Epithelial cell of proximal tubule (primary cell): Measurements from ENCODE around the gene PPARA. TPM values are rescaled to one million over a fixed set of nuclear protein-coding genes. Genes with fewer than 3 reads are reported as not detected.

Experiments
- DNase-seq: peaks from one replicate; pipeline ENCODE4 v3.0.0-alpha.2; 2011; ENCODE audit warnings: low read depth
- H3K4me3 ChIP-seq: 2 replicates; pipeline ENCODE4 v1.5.1; 2011; ENCODE audit warnings: low read depth, mild to moderate bottlenecking, low read length
- total RNA-seq: library from RNA; depleted of rRNA; stranded (reverse); fragments of >200 nt; gene quantifications from 2 replicates; pipeline ENCODE4 v1.2.3, GENCODE V29; 2015
- TF ChIP-seq, protein P1 (sequence below): conservative IDR thresholded peaks from 2 replicates; pipeline ENCODE4 v1.5.1; 2012; ENCODE audit warnings: low read depth, mild to moderate bottlenecking, low read length

Gene PPARA
- total RNA-seq, 1 donor from 2014 or later = 18.5 TPM

DNA sequence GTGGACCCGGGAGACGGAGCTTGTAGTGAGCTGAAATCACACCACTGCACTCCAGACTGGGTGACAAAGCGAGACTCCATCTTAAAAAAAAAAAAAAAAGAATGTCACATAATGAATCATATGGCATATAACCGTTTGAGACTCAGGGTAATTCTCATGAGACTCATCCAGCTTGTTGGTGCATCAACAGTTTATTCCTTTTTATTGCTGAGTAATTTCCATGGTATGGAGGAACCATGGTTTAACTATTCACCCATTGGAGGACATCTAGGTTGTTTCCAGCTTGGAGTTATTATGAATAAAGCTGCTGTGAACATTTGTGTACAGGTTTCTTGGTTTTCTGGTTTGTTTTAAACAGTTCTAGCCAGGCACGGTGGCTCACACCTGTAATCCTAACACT, 25.3 kb downstream of the PPARA start:
- DNase-seq = no peak
- H3K4me3 ChIP-seq = no peak overlapping the region
- TF ChIP-seq, protein P1, sequence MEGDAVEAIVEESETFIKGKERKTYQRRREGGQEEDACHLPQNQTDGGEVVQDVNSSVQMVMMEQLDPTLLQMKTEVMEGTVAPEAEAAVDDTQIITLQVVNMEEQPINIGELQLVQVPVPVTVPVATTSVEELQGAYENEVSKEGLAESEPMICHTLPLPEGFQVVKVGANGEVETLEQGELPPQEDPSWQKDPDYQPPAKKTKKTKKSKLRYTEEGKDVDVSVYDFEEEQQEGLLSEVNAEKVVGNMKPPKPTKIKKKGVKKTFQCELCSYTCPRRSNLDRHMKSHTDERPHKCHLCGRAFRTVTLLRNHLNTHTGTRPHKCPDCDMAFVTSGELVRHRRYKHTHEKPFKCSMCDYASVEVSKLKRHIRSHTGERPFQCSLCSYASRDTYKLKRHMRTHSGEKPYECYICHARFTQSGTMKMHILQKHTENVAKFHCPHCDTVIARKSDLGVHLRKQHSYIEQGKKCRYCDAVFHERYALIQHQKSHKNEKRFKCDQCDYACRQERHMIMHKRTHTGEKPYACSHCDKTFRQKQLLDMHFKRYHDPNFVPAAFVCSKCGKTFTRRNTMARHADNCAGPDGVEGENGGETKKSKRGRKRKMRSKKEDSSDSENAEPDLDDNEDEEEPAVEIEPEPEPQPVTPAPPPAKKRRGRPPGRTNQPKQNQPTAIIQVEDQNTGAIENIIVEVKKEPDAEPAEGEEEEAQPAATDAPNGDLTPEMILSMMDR = no peak

DNA sequence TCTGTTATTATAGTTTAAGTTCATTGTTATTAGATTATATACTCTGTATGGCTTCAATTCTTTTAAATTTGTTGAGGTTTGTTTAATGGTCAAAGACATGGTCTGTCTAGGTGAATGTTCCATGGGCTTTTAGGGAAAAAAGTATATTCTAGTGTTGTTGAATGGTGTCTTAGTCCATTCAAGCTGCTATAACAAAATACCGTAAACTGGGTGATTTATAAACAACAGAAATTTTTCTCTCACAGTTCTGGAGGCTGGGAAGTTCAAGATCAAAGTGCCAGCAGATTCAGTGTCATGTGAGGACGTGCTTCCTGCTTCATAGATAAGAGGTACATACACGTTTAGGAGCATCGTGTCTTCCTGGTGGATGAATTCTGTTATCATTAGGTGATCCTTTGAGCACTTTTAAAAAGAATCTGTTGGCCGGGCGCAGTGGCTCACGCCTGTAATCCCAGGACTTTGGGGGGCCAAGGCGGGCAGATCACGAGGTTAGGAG, 26.2 kb downstream of the PPARA start:
- DNase-seq = no peak
- TF ChIP-seq, protein P1 = no peak
- no peak overlapping the region for H3K4me3 ChIP-seq

DNA sequence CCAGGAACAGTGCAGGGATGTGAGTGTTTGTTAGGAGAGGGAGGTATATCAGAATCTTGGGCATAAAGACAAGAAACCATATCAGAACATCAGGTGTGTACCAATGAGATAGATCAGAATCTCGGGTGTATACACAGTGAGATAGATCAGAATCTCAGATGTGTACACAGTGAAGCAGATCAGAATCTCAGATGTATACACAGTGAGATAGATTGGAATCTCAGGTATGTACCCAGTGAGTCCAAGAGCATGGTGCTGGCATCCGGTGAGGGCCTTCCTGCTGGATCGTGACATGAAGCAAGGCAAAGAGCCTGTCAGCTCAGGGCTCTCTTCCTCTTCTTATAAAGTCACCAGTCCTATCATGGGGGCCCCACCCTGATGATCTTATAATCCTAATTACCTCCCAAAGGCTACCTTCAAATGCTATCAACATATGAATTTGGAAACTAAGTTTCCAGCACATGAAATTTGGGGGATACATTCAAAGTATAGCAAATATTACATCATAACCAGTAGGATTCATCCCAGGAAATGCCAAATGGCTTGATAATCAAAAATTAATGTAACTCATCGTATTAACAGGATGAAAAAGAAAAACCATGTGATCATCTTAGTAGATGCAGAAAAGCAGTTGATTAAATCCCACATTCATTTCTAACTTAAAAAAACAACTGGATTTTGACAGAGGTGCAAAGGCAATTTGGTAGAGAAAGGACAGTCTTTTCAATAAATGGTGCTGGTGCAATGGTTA, 28.6 kb downstream of the PPARA start:
- DNase-seq = no peak
- TF ChIP-seq, protein P1 = no peak
- no peak overlapping the region for H3K4me3 ChIP-seq

DNA sequence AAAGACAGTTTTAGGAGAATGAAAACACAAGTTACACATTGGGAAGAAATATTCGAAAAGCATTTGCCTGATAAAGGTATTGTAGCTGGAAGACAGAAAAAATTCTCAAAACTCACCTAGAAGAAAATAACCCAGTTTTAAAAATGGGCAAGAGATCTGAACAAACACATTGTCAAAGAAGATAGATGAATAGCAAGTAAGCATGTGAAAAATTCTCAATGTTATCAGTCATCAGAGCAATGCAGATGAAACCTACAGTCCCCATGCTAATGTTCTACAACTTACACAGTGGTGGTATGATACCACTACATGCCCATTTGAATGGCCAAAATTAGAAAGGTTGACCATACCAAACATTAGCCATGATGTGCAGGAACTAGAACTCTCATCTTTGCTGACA, 29.4 kb downstream of the PPARA start:
- no peak for DNase-seq
- TF ChIP-seq, protein P1 = no peak
- no peak overlapping the region for H3K4me3 ChIP-seq

DNA sequence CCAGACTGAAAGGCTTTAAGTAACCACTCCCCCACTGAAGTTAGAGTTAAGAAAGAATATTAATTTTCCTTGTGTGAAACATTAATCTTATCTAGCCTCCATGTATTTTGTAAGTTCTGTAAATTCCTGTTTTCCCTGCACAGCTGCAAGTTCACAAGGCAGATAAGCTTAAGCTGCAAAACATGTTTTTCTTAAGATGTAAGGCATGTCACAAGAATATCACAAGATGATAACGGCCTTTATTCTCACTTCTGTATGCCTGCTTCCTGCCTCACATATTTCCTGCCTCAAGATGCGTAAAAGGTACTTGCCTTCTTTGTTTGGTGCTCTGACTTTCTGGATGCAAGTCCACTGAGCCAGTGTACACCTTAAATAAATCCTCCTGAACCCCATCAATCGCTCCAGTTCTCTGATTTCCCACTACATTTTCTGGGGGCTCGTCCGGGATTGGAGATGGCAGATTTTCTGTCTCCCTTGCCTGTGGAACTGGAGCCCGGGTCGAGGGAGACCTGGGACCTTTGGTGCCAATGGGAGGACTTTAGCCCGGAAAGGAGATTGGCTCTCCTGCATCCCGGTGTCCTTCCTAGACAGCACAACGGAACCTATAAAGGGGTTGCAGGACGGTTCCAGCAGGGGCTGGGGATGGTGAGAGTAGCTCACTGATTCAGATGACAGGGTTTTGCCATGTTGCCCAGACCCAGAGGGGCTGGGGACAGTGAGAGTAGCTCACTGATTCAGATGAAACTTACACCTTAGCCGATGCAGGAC, 30.2 kb downstream of the PPARA start:
- TF ChIP-seq, protein P1 = no peak
- no peak overlapping the region for H3K4me3 ChIP-seq
- no peak for DNase-seq

DNA sequence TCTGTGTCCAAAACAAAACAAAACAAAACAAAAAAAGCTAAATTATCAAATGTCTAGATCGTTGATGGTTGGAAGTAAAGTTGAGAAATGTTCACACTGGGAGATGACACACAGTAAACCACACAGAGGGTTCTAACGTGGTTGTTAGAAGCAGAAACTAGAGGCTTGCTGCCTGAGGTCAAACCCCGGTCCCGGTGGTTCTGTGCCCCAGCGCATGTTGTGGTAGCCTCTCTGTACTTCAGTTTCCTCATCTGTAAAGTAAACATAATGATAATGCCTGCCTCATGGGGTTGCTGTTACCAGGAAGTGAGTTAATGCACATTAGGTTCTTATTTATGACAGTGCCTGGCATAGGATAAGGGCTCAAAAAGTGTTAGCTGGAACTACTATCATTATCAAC, 33.4 kb downstream of the PPARA start:
- TF ChIP-seq, protein P1 = no peak
- no peak overlapping the region for H3K4me3 ChIP-seq
- no peak for DNase-seq
